HepG2 (cell line): ENCODE measurements around the gene FAF1. TPM values are rescaled to one million over a fixed set of nuclear protein-coding genes. Genes with fewer than 3 reads are reported as not detected.

ENCODE experiments used
- EHMT2 ChIP-seq: fragments of 200-600 bp; sonication (generic); IDR thresholded peaks from 2 replicates; pipeline ENCODE4 v1.7.0; 2017; ENCODE audit warnings: antibody characterized with exemption, low read depth, low read length, borderline replicate concordance
- FOXC1 ChIP-seq: sonication (generic); formaldehyde crosslinking; IDR thresholded peaks from 2 replicates; pipeline ENCODE4 v1.8.0; 2022; ENCODE audit warnings: mild to moderate bottlenecking, missing genetic modification reagents, borderline replicate concordance
- FOXP1 ChIP-seq, 2 experiments: fragments of 450-650 bp in 1 of 2; IDR thresholded peaks; 2 replicates each; pipeline ENCODE4 v1.6.1; 2017 to 2018; ENCODE audit warnings: antibody characterized with exemption in 1 of 2
- HOXA9 ChIP-seq: sonication (generic); formaldehyde crosslinking; IDR thresholded peaks from 2 replicates; pipeline ENCODE4 v1.8.1; 2022; ENCODE audit warnings: missing genetic modification reagents, mild to moderate bottlenecking, moderate library complexity, borderline replicate concordance
- KLF12 ChIP-seq: sonication (generic); formaldehyde crosslinking; IDR thresholded peaks from 2 replicates; pipeline ENCODE4 v1.4.0; 2020; ENCODE audit warnings: missing genetic modification reagents, borderline replicate concordance
- MEF2D ChIP-seq: sonication (generic); formaldehyde crosslinking; IDR thresholded peaks from 2 replicates; pipeline ENCODE4 v1.5.1; 2020; ENCODE audit warnings: mild to moderate bottlenecking, missing genetic modification reagents
- MEIS2 ChIP-seq: sonication (generic); formaldehyde crosslinking; IDR thresholded peaks from 2 replicates; pipeline ENCODE4 v1.9.0; 2021; ENCODE audit warnings: mild to moderate bottlenecking, missing genetic modification reagents
- MYNN ChIP-seq: sonication (generic); formaldehyde crosslinking; IDR thresholded peaks from 2 replicates; pipeline ENCODE4 v1.4.0; 2020; ENCODE audit warnings: mild to moderate bottlenecking, low read depth, missing genetic modification reagents
- SRF ChIP-seq: IDR thresholded peaks from 2 replicates; pipeline ENCODE4 v1.6.1; 2011; ENCODE audit warnings: mild to moderate bottlenecking, low read depth, low read length, moderate library complexity
- TCF7 ChIP-seq: sonication (generic); IDR thresholded peaks from 2 replicates; pipeline ENCODE4 v1.6.1; 2016; ENCODE audit warnings: antibody characterized with exemption, low read depth
- ZKSCAN1 ChIP-seq: fragments of 150-350 bp; IDR thresholded peaks from 2 replicates; pipeline ENCODE4 v1.6.1; 2014; ENCODE audit warnings: low read length
- ZNF10 ChIP-seq: sonication (generic); formaldehyde crosslinking; IDR thresholded peaks from 2 replicates; pipeline ENCODE4 v1.4.0; 2020; ENCODE audit warnings: mild to moderate bottlenecking, low read depth, missing genetic modification reagents, borderline replicate concordance
- ZNF205 ChIP-seq: IDR thresholded peaks from 2 replicates; pipeline ENCODE4 v1.6.1; 2018; ENCODE audit warnings: missing biosample characterization, missing genetic modification reagents
- ZNF577 ChIP-seq: sonication (generic); formaldehyde crosslinking; IDR thresholded peaks from 2 replicates; pipeline ENCODE4 v1.4.0; 2020; ENCODE audit warnings: mild to moderate bottlenecking, low read depth, missing genetic modification reagents, borderline replicate concordance
- ZNF747 ChIP-seq: sonication (generic); formaldehyde crosslinking; IDR thresholded peaks from 2 replicates; pipeline ENCODE4 v1.8.1; 2023; ENCODE audit warnings: missing genetic modification reagents, mild to moderate bottlenecking, borderline replicate concordance
- ZNF761 ChIP-seq: sonication (generic); formaldehyde crosslinking; conservative IDR thresholded peaks from 2 replicates; pipeline ENCODE4 v1.4.0; 2020; ENCODE audit warnings: mild to moderate bottlenecking, missing genetic modification reagents
- ZSCAN21 ChIP-seq: sonication (generic); formaldehyde crosslinking; IDR thresholded peaks from 2 replicates; pipeline ENCODE4 v1.8.0; 2022; ENCODE audit warnings: mild to moderate bottlenecking, missing genetic modification reagents, moderate library complexity, borderline replicate concordance
- polyA plus RNA-seq, 8 experiments: library from polyadenylated mRNA; depleted of rRNA in 3 of 8; stranded (reverse) in 7 of 8; unstranded in 1 of 8; fragments of >200 nt; fragmentation: Illumina TruSeq in 4 of 8; extraction: Trizol in 4 of 8; gene quantifications; 2 replicates each; pipeline versions ENCODE4 v1.2.1 to v1.2.3, GENCODE V29; 2011 to 2016; ENCODE audit warnings: low read depth in 4 of 8, missing spikeins in 1 of 8, mixed read lengths in 1 of 8; ENCODE audit not compliant: insufficient read depth in 1 of 8
- total RNA-seq, 5 experiments: library from RNA; depleted of rRNA; stranded (reverse); fragments of >200 nt; fragmentation: Illumina TruSeq; extraction: Trizol; gene quantifications; 2 replicates each; pipeline ENCODE4 v1.2.3, GENCODE V29; 2016; ENCODE audit warnings: low read depth in 1 of 5
- TF ChIP-seq, protein P1 (sequence below): sonication (generic); formaldehyde crosslinking; IDR thresholded peaks from 2 replicates; pipeline ENCODE4 v1.5.0; 2020; ENCODE audit warnings: mild to moderate bottlenecking, missing genetic modification reagents, borderline replicate concordance
- TF ChIP-seq, protein P2 (sequence below): IDR thresholded peaks from 2 replicates; pipeline ENCODE4 v1.6.1; 2016; ENCODE audit warnings: low read depth, missing genetic modification reagents, missing compliant biosample characterization

The FAF1 gene
- total and polyA plus RNA-seq, 2 of the 13 experiments (the other 11 are each of a cell fraction or from before 2014, with no cell fraction given) = 19.4 to 63.3 TPM

DNA sequence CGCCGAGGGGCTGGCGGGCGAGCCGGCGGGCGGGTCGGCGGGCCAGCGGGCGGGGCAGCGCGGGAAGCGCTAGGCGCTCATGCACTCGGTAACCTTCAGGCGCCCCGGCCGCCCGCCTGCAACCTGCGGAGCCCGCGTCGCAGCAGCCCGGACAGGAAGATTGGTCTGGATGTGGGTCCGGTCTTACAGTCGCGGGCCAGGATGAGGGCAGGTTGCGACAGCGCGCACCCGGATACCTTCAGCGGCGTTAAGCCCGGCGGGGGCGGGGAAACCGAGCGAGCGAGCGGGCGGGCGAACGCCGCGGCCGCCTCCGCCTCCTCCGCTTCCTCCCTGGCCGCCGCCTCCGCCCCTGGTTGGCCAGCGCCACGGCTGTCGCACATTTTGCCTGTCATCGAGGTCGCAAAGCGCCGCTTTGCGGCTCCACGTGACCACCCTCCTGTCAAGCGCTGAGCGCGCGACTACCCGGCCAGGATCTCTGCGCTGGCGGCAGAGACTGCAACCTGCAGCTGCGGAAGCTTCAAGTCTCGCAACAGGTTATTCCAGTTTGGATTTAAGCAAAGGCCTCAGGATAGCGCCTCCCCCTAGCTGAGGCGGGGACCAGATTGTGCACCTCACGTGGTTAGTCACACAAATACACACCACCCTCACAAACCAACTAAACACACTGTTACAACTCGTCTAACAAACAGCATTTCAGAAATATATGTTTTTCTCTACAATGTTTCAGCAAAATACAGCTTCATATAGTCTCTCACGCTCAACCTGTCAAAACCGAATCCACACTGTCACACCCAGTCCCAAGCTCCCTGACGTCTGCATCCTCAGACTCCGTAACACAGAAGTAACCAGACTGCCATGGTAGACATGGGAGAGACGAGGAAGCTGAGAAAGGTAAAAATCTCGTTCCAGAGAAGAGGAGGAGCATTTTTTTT is at the start of gene FAF1 (continued):
- TF ChIP-seq ZSCAN21 = peak; percentile 76; the same call in 1 of the 2 replicates
- TF ChIP-seq SRF = no peak; the same call in 1 of the 2 replicates
- TF ChIP-seq ZNF10 = no peak
- TF ChIP-seq MEIS2 (CRISPR knock-in tag) = peak; percentile 91
- TF ChIP-seq ZNF205 = peak; percentile 73; the same call in 1 of the 2 replicates
- TF ChIP-seq MEF2D (CRISPR knock-in tag) = no peak
- TF ChIP-seq, protein P1, sequence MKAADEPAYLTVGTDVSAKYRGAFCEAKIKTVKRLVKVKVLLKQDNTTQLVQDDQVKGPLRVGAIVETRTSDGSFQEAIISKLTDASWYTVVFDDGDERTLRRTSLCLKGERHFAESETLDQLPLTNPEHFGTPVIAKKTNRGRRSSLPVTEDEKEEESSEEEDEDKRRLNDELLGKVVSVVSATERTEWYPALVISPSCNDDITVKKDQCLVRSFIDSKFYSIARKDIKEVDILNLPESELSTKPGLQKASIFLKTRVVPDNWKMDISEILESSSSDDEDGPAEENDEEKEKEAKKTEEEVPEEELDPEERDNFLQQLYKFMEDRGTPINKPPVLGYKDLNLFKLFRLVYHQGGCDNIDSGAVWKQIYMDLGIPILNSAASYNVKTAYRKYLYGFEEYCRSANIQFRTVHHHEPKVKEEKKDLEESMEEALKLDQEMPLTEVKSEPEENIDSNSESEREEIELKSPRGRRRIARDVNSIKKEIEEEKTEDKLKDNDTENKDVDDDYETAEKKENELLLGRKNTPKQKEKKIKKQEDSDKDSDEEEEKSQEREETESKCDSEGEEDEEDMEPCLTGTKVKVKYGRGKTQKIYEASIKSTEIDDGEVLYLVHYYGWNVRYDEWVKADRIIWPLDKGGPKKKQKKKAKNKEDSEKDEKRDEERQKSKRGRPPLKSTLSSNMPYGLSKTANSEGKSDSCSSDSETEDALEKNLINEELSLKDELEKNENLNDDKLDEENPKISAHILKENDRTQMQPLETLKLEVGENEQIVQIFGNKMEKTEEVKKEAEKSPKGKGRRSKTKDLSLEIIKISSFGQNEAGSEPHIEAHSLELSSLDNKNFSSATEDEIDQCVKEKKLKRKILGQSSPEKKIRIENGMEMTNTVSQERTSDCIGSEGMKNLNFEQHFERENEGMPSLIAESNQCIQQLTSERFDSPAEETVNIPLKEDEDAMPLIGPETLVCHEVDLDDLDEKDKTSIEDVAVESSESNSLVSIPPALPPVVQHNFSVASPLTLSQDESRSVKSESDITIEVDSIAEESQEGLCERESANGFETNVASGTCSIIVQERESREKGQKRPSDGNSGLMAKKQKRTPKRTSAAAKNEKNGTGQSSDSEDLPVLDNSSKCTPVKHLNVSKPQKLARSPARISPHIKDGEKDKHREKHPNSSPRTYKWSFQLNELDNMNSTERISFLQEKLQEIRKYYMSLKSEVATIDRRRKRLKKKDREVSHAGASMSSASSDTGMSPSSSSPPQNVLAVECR (CRISPR knock-in tag) = peak; percentile 99
- TF ChIP-seq ZNF577 (CRISPR knock-in tag) = no peak
- TF ChIP-seq FOXC1 (CRISPR knock-in tag) = 0 out of 2 replicates have a peak, but pooled peaks have one; percentile 70
- no peak; the same call in 1 of the 2 replicates for TF ChIP-seq ZNF747 (CRISPR knock-in tag)
- no peak for TF ChIP-seq ZKSCAN1
- TF ChIP-seq HOXA9 = 0 out of 2 replicates have a peak, but pooled peaks have one; percentile 60
- TF ChIP-seq EHMT2 = no peak
- TF ChIP-seq, protein P2, sequence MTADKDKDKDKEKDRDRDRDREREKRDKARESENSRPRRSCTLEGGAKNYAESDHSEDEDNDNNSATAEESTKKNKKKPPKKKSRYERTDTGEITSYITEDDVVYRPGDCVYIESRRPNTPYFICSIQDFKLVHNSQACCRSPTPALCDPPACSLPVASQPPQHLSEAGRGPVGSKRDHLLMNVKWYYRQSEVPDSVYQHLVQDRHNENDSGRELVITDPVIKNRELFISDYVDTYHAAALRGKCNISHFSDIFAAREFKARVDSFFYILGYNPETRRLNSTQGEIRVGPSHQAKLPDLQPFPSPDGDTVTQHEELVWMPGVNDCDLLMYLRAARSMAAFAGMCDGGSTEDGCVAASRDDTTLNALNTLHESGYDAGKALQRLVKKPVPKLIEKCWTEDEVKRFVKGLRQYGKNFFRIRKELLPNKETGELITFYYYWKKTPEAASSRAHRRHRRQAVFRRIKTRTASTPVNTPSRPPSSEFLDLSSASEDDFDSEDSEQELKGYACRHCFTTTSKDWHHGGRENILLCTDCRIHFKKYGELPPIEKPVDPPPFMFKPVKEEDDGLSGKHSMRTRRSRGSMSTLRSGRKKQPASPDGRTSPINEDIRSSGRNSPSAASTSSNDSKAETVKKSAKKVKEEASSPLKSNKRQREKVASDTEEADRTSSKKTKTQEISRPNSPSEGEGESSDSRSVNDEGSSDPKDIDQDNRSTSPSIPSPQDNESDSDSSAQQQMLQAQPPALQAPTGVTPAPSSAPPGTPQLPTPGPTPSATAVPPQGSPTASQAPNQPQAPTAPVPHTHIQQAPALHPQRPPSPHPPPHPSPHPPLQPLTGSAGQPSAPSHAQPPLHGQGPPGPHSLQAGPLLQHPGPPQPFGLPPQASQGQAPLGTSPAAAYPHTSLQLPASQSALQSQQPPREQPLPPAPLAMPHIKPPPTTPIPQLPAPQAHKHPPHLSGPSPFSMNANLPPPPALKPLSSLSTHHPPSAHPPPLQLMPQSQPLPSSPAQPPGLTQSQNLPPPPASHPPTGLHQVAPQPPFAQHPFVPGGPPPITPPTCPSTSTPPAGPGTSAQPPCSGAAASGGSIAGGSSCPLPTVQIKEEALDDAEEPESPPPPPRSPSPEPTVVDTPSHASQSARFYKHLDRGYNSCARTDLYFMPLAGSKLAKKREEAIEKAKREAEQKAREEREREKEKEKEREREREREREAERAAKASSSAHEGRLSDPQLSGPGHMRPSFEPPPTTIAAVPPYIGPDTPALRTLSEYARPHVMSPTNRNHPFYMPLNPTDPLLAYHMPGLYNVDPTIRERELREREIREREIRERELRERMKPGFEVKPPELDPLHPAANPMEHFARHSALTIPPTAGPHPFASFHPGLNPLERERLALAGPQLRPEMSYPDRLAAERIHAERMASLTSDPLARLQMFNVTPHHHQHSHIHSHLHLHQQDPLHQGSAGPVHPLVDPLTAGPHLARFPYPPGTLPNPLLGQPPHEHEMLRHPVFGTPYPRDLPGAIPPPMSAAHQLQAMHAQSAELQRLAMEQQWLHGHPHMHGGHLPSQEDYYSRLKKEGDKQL (CRISPR knock-in tag) = no peak
- peak; percentile 50; the same call in 1 of the 2 replicates for TF ChIP-seq KLF12 (CRISPR knock-in tag)
- no peak for TF ChIP-seq TCF7
- peak; percentile 28; the same call in 1 of the 2 replicates for TF ChIP-seq MYNN (CRISPR knock-in tag)
- no peak for TF ChIP-seq FOXP1 (IDR thresholded peaks at IDR 0.05)
- TF ChIP-seq FOXP1 (CRISPR knock-in tag; IDR thresholded peaks at IDR 0.05) = 0 out of 2 replicates have a peak, but pooled peaks have one; percentile 26
- TF ChIP-seq ZNF761 (CRISPR knock-in tag) = no peak
